H1 (cell line): Measurements from ENCODE around the gene PIMREG. TPM values are rescaled to one million over a fixed set of nuclear protein-coding genes. Genes with fewer than 3 reads are reported as not detected.

Experiments used
- CHD1 ChIP-seq: IDR thresholded peaks from 2 replicates; pipeline ENCODE4 v1.6.1; 2012; ENCODE audit warnings: low read depth, low read length, improper control_type of control experiment
- CTBP2 ChIP-seq: IDR thresholded peaks from 2 replicates; pipeline ENCODE4 v1.7.0; 2011; ENCODE audit warnings: borderline replicate concordance, mild to moderate bottlenecking, moderate library complexity, mixed read lengths, low read length; ENCODE audit not compliant: insufficient read depth, insufficient read length
- polyA plus RNA-seq, 7 experiments: library from polyadenylated mRNA; depleted of rRNA in 3 of 7; stranded (reverse) in 5 of 7; unstranded in 2 of 7; fragments of >200 nt in 5 of 7; fragments of 200-250 nt in 2 of 7; gene quantifications; 1 replicate in 5 of 7; 2 replicates in 1 of 7; 4 replicates in 1 of 7; pipeline versions ENCODE4 v1.2.1 to v1.2.3, GENCODE V29; 2011 to 2013; ENCODE audit warnings: missing spikeins in 2 of 7, mixed read lengths in 2 of 7
- total RNA-seq: library from RNA; stranded (reverse); fragmentation: NEBNext Ultra II Directional; extraction: Animal tissue kit (Norgen Biotek cat#: 25700); gene quantifications from 2 replicates; pipeline ENCODE4 v1.2.1, GENCODE V29; 2021

PIMREG gene
- total and polyA plus RNA-seq, 2 of the 8 experiments (the other 6 are each of a cell fraction or from before 2014, with no cell fraction given) = 133 to 148 TPM

- TF ChIP-seq CTBP2 (no peak), CHD1 (no peak)
These were observed 17.7 kb upstream of the PIMREG start (continued) for GRCh38 chr17:6426356-6427101.
